Activated CD4-positive, alpha-beta T cell treated with anti-CD3 and anti-CD28 coated beads, Interleukin-10, Interleukin-2, amounts not matched to agents 100 ng/mL and 50 ng/mL, durations not matched to agents 16 hours and 8 hours (primary cell): ENCODE data around the gene LAIR2.
"Not testable (repeated sequence)": the region's sequence is repeated elsewhere in the genome, so short reads cannot be mapped to it uniquely, and the experiment has no call there.

ENCODE experiments used
- DNase-seq: peaks from one replicate; pipeline ENCODE4 v3.0.0-alpha.2; 2020

LAIR2 gene

DNA sequence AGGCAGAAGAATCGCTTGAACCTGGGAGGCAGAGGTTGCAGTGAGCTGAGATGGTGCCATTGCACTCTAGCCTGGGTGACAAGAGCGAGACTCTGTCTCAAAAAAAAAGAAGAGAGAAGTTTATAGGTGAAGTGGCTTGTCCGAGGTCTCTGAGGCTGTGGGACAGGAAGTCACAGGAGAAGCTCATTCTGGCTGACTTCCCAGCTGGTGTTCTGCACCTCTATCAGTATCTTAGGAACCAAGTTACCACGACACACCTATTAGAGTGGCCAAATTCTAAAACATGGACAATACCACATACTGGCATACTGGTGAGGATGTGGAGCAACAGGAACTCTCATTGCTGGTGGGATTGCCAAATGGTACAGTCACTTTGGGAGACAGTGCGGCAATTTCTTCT, 7.3 kb upstream of the LAIR2 start:
- DNase-seq: not testable (repeated sequence)

DNA sequence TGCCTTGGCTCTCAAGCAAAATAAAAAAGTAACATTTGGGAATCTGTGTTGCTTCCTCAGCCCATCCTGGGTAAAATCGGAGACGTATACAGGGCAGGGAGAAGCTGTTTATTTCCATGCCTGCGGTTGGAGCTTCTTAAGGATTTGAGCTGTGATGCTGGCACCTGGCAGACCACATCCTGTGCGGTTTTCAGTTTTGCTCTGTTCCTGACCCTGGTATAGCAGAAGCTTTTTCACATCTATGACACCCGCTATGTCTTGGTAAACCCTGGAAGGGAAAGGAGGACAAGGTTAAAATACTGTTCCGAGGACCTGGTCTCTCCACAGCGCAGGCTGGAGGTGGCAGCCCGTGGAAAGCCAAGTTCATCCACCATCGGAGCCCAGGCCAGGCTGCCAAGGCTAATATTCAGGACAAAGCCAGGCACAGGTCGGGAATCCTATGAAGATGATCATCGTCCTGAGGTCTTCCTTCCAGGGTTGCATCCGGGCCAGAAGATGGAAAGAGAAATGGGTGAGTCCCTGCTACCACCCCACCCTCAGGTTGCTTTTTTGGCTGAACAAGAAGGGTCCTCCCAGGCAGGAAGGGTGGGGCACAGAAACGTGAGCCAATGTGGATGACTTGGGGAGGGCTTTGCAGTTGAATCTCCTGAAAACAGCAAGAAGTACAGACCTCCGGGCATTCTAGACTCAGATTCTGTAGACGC, 4.7 kb upstream of the LAIR2 start:
- DNase-seq: peak; percentile 55

- not testable (repeated sequence) for DNase-seq
Measured at GRCh38 chr19:54498451-54498772, 4.2 kb upstream of the LAIR2 start.

DNA sequence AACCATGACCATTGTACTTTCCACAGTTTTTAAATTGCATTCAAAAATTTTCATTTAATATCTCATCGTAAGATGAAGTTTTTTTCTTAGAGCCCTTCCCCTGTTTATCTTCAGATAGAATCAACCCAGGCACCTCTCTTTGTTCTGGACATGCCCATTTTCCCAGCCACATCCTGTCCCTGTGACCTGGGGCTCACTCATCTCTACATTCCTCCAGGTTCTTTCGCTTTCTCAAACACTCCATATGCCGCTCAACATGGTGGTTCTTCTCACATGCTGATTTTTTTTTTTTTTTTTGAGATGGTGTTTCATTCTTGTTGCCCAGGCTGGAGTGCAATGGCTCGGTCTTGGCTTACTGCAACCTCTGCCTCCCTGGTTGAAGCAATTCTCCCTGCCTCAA, 2.9 kb downstream of the LAIR2 start:
- DNase-seq: not testable (repeated sequence)

DNA sequence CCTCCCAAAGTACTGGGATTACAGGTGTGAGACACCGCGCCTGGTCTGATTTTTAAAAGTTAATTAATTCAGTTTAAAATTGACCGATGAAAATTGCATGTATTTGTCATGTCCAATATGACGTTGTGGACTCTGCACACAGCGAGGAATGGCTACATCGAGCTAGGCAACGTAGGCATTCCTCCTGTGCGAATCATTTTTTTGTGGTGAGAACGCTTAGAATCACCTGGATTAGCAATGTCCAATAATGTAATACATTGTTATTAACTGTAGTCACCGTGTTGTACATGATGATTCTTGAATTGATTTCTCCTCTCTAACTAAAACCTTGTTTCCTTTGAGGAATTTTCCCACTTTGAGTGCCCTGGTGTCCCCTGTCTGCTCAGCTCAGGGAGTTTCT, 3.4 kb downstream of the LAIR2 start:
- DNase-seq: no peak

DNA sequence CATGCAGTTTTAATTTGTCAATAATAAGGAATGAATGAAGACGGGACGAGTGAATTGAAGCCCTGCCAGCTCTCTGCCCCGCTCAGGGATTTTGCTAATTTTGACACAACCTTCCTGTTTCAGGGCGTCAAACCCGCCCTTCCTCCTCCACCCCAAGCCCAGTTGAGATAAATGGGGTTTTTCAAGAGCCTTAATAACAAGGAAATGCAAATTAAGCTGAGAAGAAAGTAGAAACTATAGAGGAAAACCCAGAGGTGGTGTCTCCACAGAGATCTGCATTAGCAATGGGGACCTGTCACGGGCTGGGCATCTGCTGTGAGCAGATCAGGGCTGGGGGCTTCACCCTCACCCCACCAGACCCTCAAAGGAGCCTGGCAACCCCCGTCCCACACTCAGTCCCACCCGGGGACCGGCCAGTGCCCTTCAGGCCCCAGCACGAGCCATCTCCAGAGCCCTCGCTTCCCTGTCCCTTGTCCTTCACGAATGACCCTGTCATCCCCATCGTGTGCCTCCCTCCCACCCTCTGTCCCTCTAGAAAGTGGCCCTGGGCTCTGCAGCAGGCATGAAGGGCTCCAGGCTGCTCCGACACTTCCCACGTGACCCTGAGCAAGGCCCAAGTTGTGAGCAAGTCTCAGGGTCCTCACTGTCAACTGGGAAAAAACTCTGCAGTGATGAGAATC, 4.5 kb downstream of the LAIR2 start:
- DNase-seq: not testable (repeated sequence)

- DNase-seq: no peak
Measured at GRCh38 chr19:54507824-54508223, 5.2 kb downstream of the LAIR2 start.

GRCh38 chr19:54508487-54508886, 5.9 kb downstream of the LAIR2 start:
- DNase-seq: not testable (repeated sequence)

DNA sequence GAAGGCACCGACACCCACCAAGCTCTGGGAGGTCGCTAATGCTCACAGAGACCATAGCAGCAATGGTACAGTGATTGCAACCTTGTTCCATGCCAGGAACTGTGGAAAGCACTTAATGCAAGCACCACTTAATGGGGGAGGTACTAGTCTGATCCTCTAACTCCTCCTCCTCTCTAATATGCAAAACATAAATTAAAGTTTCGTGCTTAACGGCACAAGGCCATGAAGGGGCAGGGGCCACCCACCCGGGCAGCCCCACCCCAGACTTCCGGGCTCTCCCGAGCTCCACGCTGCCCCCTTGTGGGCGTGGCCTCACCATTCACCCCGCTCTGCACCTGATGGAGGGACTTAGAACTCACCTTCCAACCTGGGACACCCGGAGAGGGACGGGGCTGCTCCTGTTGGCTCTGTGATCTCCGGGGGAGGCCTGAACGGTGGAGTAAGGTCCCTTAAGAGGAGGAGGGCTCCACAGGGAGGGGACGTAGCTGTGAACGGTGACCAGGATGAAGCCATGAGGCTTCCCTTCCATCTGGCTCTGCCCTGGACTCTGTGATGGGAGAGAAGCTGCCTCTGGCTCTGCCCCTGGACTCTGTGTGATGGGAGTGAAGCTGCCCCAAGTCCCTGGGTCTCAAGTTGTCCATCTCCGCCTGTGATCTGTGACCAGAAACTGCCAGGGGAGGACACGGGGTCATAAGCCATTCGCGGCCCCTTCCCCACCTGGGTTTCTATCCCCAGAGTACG, 6.7 kb downstream of the LAIR2 start:
- DNase-seq: not testable (repeated sequence)

DNA sequence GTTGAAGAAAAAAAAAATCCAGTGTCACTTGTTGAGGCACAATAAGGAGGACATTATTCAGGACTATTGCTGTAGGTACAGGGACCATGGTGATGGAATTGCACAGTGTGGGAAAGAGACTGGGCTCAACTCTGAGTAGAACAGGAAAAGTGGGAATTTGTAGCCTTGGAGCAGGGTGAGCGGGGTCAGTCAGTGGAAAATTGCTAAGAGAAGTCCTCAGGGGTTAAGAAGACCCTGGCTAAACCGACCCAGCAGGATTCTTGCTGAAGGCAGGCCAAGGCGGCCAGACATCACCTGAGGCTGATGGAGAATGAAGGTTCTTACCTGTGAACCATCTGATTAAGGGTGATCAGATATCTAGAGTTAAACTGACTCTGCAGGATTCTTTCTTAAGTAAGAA, 12.5 kb downstream of the LAIR2 start:
- DNase-seq: no peak

GRCh38 chr19:54517483-54517882, 14.9 kb downstream of the LAIR2 start:
- peak; percentile 71 for DNase-seq

GRCh38 chr19:54518844-54519243, 16.2 kb downstream of the LAIR2 start:
- peak; percentile 89 for DNase-seq

DNA sequence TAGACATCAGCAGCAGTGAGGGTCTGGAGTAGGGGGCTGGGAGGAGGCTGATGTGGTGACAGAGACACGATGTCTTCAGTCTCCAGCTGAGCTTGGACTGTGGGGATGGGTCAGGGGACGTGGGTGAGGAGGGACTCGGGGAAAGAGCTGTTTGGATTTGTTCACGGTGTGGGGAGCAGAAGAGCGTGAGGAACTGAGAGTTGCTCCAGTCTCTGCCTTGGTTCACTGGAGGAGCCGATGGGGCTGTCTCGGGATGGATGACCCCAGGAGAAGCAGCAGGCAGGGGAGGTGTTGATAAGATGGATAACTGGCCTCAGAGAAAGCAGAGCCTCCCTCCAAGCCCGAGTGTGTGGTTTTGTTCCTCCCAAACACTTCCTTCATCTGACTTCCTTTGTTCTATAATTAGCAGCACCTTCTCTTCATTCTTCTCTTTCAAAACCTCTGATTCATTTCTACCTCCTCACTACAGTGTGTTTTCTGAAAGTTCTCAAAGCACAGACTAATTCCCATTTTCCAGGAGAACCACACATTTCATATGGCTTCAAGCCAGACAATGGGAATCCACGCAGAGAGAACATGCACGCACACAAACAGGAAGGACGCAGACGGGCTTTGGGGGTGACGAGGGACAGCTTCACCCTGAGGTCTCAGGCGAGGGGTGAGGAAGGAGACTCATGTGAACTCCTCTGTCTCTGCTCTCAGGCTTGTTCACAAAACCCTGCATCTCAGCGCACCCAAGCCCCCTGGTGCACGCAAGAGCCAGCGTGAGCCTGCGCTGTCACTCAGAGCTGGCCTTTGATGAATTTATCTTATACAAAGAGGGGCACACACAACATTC, 18.6 kb downstream of the LAIR2 start:
- DNase-seq: peak; percentile 50

DNA sequence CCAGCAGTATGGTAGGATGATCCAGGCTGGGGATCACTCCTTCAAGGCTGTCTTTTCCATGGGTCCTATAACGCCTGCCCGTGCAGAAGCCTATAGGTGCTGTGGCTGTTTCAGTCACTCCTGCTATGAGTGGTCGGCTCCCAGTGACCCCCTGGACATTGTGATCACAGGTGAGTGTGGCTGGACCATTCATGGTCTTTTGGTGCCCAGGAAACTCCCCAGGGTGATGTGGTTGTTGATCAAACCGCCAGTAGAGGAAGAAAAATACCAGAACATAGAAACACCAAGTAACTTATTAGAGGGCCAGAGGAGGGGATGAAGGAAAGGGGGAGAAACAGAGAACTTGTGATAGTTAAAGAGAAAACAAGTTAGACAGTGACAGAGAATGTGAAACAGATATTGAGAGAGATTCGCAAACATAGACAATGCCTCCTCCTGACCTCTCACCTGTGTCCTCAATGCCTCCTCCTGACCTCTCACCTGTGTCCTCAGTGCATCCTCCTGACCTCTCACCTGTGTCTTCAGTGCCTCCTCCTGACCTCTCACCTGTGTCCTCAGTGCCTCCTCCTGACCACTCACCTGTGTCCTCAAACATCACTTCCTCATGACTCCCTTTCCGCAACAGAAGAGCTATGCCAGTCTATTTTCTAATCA, 19.4 kb downstream of the LAIR2 start:
- DNase-seq: no peak

DNA sequence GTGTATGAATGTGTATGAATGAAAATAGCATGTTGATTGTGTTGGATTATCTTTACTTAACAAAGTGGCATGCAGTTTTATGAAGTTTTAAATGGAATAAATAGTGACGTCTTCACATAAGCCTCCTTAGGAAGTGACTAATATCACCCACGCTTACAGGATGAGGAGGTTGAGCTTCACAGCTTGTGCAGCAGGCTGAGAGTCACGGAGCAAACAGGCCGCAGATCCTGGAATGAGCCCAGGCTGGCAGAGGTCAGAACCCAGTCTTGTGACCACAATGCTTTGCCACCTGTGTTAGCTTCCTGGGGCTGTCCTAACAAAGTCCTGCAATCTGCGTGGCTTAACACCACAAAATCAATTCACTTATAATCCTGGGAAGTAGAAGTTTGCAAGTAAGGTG, 20.8 kb downstream of the LAIR2 start:
- peak; percentile 89 for DNase-seq

GRCh38 chr19:54525636-54526035, 23.0 kb downstream of the LAIR2 start:
- DNase-seq: no peak

DNA sequence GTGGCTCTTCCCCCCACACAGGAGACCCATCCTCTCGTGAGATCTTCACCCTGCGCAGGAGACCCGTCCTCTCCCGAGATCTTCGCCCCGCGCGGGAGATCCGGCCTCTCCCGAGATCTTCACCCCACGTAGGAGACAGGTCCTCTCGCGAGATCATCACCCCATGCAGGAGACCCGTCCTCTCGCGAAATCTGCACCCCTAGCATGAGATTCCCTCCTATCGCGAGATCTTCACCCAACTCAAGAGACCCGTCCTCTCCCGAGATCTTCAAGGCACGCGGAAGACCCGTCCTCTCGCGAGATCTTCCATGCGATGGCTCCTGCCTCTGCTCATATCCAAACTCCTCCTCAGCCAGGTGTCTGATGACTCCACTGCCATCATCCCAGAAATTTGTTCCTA, 24.3 kb downstream of the LAIR2 start:
- DNase-seq: no peak

GRCh38 chr19:54530866-54531265, 28.2 kb downstream of the LAIR2 start:
- no peak for DNase-seq

GRCh38 chr19:54532528-54532927, 29.9 kb downstream of the LAIR2 start:
- peak; percentile 73 for DNase-seq

- no peak for DNase-seq
Measured at GRCh38 chr19:54533476-54533875, 30.8 kb downstream of the LAIR2 start.

- no peak for DNase-seq
Measured at GRCh38 chr19:54534156-54534555, 31.5 kb downstream of the LAIR2 start.

DNA sequence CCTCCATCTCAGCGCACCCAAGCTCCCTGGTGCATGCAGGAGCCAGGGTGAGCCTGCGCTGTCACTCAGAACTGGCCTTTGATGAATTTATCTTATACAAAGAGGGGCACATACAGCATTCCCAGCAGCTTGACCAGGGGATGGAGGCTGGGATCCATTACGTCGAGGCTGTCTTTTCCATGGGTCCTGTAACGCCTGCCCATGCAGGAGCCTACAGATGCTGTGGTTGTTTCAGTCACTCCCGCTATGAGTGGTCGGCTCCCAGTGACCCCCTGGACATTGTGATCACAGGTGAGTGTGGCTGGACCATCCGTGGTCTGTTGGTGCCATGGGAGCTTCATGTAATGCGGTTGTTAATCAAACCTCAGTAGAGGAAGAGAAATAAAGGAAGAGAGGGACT, 33.0 kb downstream of the LAIR2 start:
- DNase-seq: no peak

DNA sequence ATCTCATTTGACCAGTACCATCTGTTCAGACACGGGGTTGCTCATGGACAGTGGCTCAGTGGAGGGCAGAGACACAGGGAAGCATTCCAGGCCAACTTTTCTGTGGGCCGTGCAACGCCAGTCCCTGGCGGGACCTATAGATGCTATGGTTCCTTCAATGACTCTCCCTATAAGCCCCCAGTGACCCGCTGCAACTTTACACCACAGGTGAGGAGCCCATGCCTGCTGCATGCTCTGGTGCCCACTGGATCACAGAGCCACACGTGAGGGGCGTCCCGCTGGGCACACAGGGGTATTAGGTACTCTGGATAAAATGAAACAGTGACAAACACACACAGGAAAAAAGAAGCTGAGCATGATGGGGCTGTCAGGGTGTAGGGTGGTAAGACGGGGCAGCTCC, 34.3 kb downstream of the LAIR2 start:
- DNase-seq: no peak
